ENCODE data around the gene CD44.

CD44 gene

DNA sequence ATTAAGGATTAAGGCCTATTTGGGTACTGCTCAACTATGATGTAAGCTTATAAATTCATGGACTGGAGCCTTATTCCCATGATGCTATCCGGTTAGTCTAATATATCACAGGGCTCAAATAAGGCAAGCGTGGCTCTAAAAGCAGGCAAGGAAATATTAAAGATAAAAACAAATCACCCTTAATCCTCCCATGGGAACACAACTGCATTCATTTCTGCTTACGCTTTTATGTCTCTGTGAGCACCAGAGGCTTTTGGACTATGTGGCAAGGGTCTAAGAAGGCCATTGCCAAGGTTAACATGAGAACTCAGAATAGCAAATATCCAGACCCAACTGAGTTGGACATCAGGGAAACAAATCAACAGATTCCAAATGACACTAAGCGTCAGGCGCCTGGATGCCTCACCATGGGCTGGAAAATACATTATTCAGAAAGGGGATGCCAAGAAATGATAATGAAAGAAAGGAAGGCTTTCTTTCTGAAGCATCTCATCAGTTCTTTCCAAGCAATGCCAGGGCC, 142.3 kb downstream of the CD44 start:
- Histone ChIP-seq H3K4me1 (ENCODE audit: insufficient read depth, low read length) (no peaks in the 10 kb centered on the region), H3K27ac (ENCODE audit: low read length) (no peak overlapping the region), H3K9me3 (ENCODE audit: insufficient read depth, low read depth, low read length) (no peaks in the 10 kb centered on the region), H3K27me3 (ENCODE audit: insufficient read depth, low read length) (no peaks in the 10 kb centered on the region), H3K36me3 (ENCODE audit: insufficient read depth, low read depth, low read length) (no peaks in the 10 kb centered on the region), H3K4me3 (ENCODE audit: low read length) (no peak overlapping the region), H3K9ac (ENCODE audit: low read depth, low read length) (no peak overlapping the region)

Measured in iPS-20b (cell line).